H1 (cell line): ENCODE measurements around the gene PID1. TPM values are rescaled to one million over a fixed set of nuclear protein-coding genes. Genes with fewer than 3 reads are reported as not detected.

Experiments used
- CTCF ChIA-PET: fragments of 300-600 bp; sonication (Branson Sonifier 250); formaldehyde crosslinking; loops from one replicate; lab custom pipeline; 2021; ENCODE audit not compliant: partially characterized antibody; lab: Charles Lee
- POLR2A ChIA-PET: fragments of 300-600 bp; sonication (Branson Sonifier 250); formaldehyde crosslinking; loops from one replicate; lab custom pipeline; 2021; ENCODE audit warnings: inconsistent platforms; ENCODE audit not compliant: partially characterized antibody; lab: Charles Lee
- DNase-seq, 2 experiments: peaks; one replicate each; pipeline versions ENCODE4 v3.0.0 to v3.0.0-alpha.2; 2010 to 2022; ENCODE audit warnings: low spot score in 2 of 2, low read depth in 1 of 2, mixed read lengths in 1 of 2
- FAIRE-seq: peaks from 2 replicates; lab custom pipeline; 2011; peaks lifted over from hg19 to GRCh38; lab: Jason Lieb, UNC
- H2AFZ ChIP-seq: 2 replicates; pipeline ENCODE4 v1.8.1; 2012; ENCODE audit warnings: low read length, inconsistent platforms
- H2AK5ac ChIP-seq: 2 replicates; pipeline ENCODE4 v1.6.1; 2013; ENCODE audit warnings: low read depth, low read length
- H2BK120ac ChIP-seq: replicated peaks from 2 replicates; pipeline ENCODE3; 2013; ENCODE audit warnings: low read depth, low read length, inconsistent platforms
- H2BK12ac ChIP-seq: 2 replicates; pipeline ENCODE4 v1.6.1; 2013; ENCODE audit warnings: low read depth, low read length
- H2BK15ac ChIP-seq: 2 replicates; pipeline ENCODE4 v1.6.1; 2013; ENCODE audit warnings: low read length
- H2BK20ac ChIP-seq: 2 replicates; pipeline ENCODE4 v1.6.1; 2013; ENCODE audit warnings: low read length
- H2BK5ac ChIP-seq: 2 replicates; pipeline ENCODE4 v1.6.1; 2013; ENCODE audit warnings: low read depth, low read length
- H3K14ac ChIP-seq: 2 replicates; pipeline ENCODE4 v1.6.1; 2013; ENCODE audit warnings: inconsistent platforms; ENCODE audit not compliant: insufficient read length
- H3K18ac ChIP-seq: 2 replicates; pipeline ENCODE4 v1.6.1; 2013; ENCODE audit warnings: low read length; ENCODE audit errors: extremely low read depth
- H3K23ac ChIP-seq: 2 replicates; pipeline ENCODE4 v1.6.1; 2013; ENCODE audit warnings: inconsistent platforms; ENCODE audit not compliant: insufficient read length
- H3K23me2 ChIP-seq: 2 replicates; pipeline ENCODE4 v1.6.1; 2013; ENCODE audit warnings: low read depth, low read length
- H3K27ac ChIP-seq: 2 replicates; pipeline ENCODE4 v1.6.1; 2011; ENCODE audit warnings: low read depth, low read length, inconsistent platforms
- H3K27me3 ChIP-seq, 4 experiments: replicated peaks in 1 of 4; 1 replicate in 1 of 4; 2 replicates in 3 of 4; pipeline versions ENCODE4 v1.6.1 to v1.8.1; 2011 to 2013; ENCODE audit warnings: low read length in 3 of 4, mild to moderate bottlenecking in 3 of 4, inconsistent platforms in 2 of 4, mixed read lengths in 2 of 4, moderate library complexity in 1 of 4; ENCODE audit not compliant: control insufficient read depth in 3 of 4, insufficient read depth in 3 of 4; ENCODE audit errors: extremely low read depth in 1 of 4
- H3K36me3 ChIP-seq, 4 experiments: 2 replicates each; pipeline versions ENCODE4 v1.6.1 to v1.8.1; 2011 to 2013; ENCODE audit warnings: mild to moderate bottlenecking in 4 of 4, low read length in 3 of 4, moderate library complexity in 2 of 4, control low read depth in 1 of 4, inconsistent platforms in 1 of 4; ENCODE audit not compliant: insufficient read depth in 4 of 4, control insufficient read depth in 2 of 4
- H3K4ac ChIP-seq: replicated peaks from 2 replicates; pipeline ENCODE3; 2013; ENCODE audit warnings: low read length, low read depth, mixed read lengths, inconsistent platforms; ENCODE audit not compliant: insufficient read length
- H3K4me1 ChIP-seq, 4 experiments: replicated peaks in 1 of 4; 1 replicate in 1 of 4; 2 replicates in 3 of 4; pipeline versions ENCODE4 v1.6.1 to v1.8.1; 2011 to 2013; ENCODE audit warnings: low read length in 3 of 4, inconsistent platforms in 2 of 4, mixed read lengths in 1 of 4; ENCODE audit not compliant: insufficient read depth in 4 of 4, control insufficient read depth in 3 of 4
- H3K4me2 ChIP-seq, 2 experiments: 2 replicates each; pipeline versions ENCODE4 v1.6.1 to v1.8.1; 2011 to 2013; ENCODE audit warnings: low read depth in 2 of 2, low read length in 2 of 2, control low read depth in 1 of 2, inconsistent platforms in 1 of 2, mild to moderate bottlenecking in 1 of 2; ENCODE audit not compliant: insufficient read depth in 1 of 2
- H3K4me3 ChIP-seq, 4 experiments: fragments of 200-600, 300-600 bp in 1 of 4; sonication (generic), shearing (Covaris generic), sonication (Bioruptor Twin) in 1 of 4; 2 replicates each; pipeline versions ENCODE4 v1.5.1 to v1.8.1; 2011 to 2016; ENCODE audit warnings: low read length in 4 of 4, low read depth in 3 of 4, control low read depth in 2 of 4, inconsistent platforms in 2 of 4, mild to moderate bottlenecking in 2 of 4, mixed read lengths in 1 of 4, moderate library complexity in 1 of 4; ENCODE audit not compliant: insufficient read depth in 2 of 4; ENCODE audit errors: extremely low read depth in 1 of 4
- H3K56ac ChIP-seq: replicated peaks from 2 replicates; pipeline ENCODE3; 2013; ENCODE audit warnings: low read depth, mild to moderate bottlenecking, mixed read lengths, low read length, inconsistent platforms; ENCODE audit not compliant: insufficient read length
- H3K79me1 ChIP-seq: 2 replicates; pipeline ENCODE4 v1.6.1; 2013; ENCODE audit warnings: low read depth, low read length, control low read depth
- H3K79me2 ChIP-seq, 2 experiments: 2 replicates each; pipeline versions ENCODE4 v1.6.1 to v1.8.1; 2012 to 2013; ENCODE audit warnings: low read length in 2 of 2, mild to moderate bottlenecking in 2 of 2, inconsistent platforms in 1 of 2; ENCODE audit not compliant: insufficient read depth in 2 of 2, control insufficient read depth in 1 of 2
- H3K9ac ChIP-seq, 4 experiments: replicated peaks in 1 of 4; 1 replicate in 1 of 4; 2 replicates in 3 of 4; pipeline versions ENCODE4 v1.6.1 to v1.8.1; 2011 to 2013; ENCODE audit warnings: low read depth in 3 of 4, low read length in 3 of 4, control low read depth in 2 of 4, mild to moderate bottlenecking in 2 of 4, moderate library complexity in 2 of 4, inconsistent platforms in 1 of 4; ENCODE audit errors: extremely low read depth in 1 of 4
- H3K9me3 ChIP-seq, 2 experiments: 2 replicates each; pipeline versions ENCODE4 v1.6.1 to v1.8.1; 2012 to 2013; ENCODE audit warnings: mild to moderate bottlenecking in 2 of 2, moderate library complexity in 2 of 2, control low read depth in 1 of 2, inconsistent platforms in 1 of 2, low read depth in 1 of 2, low read length in 1 of 2, mixed read lengths in 1 of 2; ENCODE audit not compliant: insufficient read depth in 2 of 2
- H4K20me1 ChIP-seq, 2 experiments: replicated peaks in 1 of 2; 2 replicates each; pipeline versions ENCODE3 to v1.8.1; 2011 to 2013; ENCODE audit warnings: inconsistent platforms in 2 of 2, low read length in 2 of 2, mild to moderate bottlenecking in 1 of 2; ENCODE audit not compliant: insufficient read depth in 2 of 2, control insufficient read depth in 1 of 2
- H4K5ac ChIP-seq: 2 replicates; pipeline ENCODE4 v1.6.1; 2013; ENCODE audit warnings: low read length, low read depth, mixed read lengths, inconsistent platforms; ENCODE audit not compliant: insufficient read length
- H4K8ac ChIP-seq: 2 replicates; pipeline ENCODE4 v1.8.0; 2013; ENCODE audit warnings: mild to moderate bottlenecking, moderate library complexity, low read length, inconsistent platforms; ENCODE audit not compliant: insufficient read depth; ENCODE audit errors: extremely low read depth
- H4K91ac ChIP-seq: replicated peaks from 2 replicates; pipeline ENCODE3; 2013; ENCODE audit warnings: low read length, mixed read lengths, inconsistent platforms; ENCODE audit not compliant: insufficient read length
- ASH2L ChIP-seq: fragments of 200-600, 300-600 bp; sonication (generic); IDR thresholded peaks from one replicate; pipeline ENCODE4 v1.7.1; 2017; ENCODE audit warnings: low read length
- CBX8 ChIP-seq: fragments of 300-800, 300-1000 bp; sonication (generic); IDR thresholded peaks from 2 replicates; pipeline ENCODE4 v1.7.1; 2016; ENCODE audit warnings: low read depth, low read length, borderline replicate concordance
- CEBPB ChIP-seq: IDR thresholded peaks from 2 replicates; pipeline ENCODE4 v1.6.1; 2012; ENCODE audit warnings: low read depth, low read length
- CHD2 ChIP-seq: IDR thresholded peaks from 2 replicates; pipeline ENCODE4 v1.6.1; 2012; ENCODE audit warnings: low read length, improper control_type of control experiment
- MAX ChIP-seq: IDR thresholded peaks from 2 replicates; pipeline ENCODE4 v1.6.1; 2012; ENCODE audit warnings: inconsistent platforms
- POLR2A ChIP-seq, 2 experiments: IDR thresholded peaks; 1 replicate in 1 of 2; 2 replicates in 1 of 2; pipeline ENCODE4 v1.6.1; 2011; ENCODE audit warnings: low read depth in 2 of 2, low read length in 2 of 2, mild to moderate bottlenecking in 2 of 2; ENCODE audit errors: control extremely low read depth in 1 of 2
- SIX5 ChIP-seq: IDR thresholded peaks from 2 replicates; pipeline ENCODE4 v1.6.1; 2011; ENCODE audit warnings: mild to moderate bottlenecking, low read depth, low read length
- SUZ12 ChIP-seq: fragments of 200-600 bp; sonication (generic); IDR thresholded peaks from 2 replicates; pipeline ENCODE4 v1.6.1; 2012; ENCODE audit warnings: mild to moderate bottlenecking, inconsistent platforms, low read length, moderate library complexity, mixed read lengths
- WGBS, 2 experiments: shearing (Covaris generic) in 1 of 2; methylation state at CpG; one replicate each; pipeline versions ENCODE4 v1.1.6 to v1.1.7; 2013 to 2015; ENCODE audit warnings: low lambda C conversion rate in 2 of 2, mixed read lengths in 2 of 2, inconsistent platforms in 1 of 2, low coverage in 1 of 2, missing lambda C conversion rate in 1 of 2; ENCODE audit not compliant: insufficient replicate concordance in 2 of 2, insufficient coverage in 1 of 2, insufficient read length in 1 of 2; ENCODE audit errors: extremely low coverage in 1 of 2, missing lambda C conversion rate in 1 of 2; 5-methylcytosine and 5-hydroxymethylcytosine counted together
- polyA plus RNA-seq, 7 experiments: library from polyadenylated mRNA; depleted of rRNA in 3 of 7; stranded (reverse) in 5 of 7; unstranded in 2 of 7; fragments of >200 nt in 5 of 7; fragments of 200-250 nt in 2 of 7; gene quantifications; 1 replicate in 5 of 7; 2 replicates in 1 of 7; 4 replicates in 1 of 7; pipeline versions ENCODE4 v1.2.1 to v1.2.3, GENCODE V29; 2011 to 2013; ENCODE audit warnings: missing spikeins in 2 of 7, mixed read lengths in 2 of 7
- total RNA-seq: library from RNA; stranded (reverse); fragmentation: NEBNext Ultra II Directional; extraction: Animal tissue kit (Norgen Biotek cat#: 25700); gene quantifications from 2 replicates; pipeline ENCODE4 v1.2.1, GENCODE V29; 2021

PID1 gene
- total and polyA plus RNA-seq, 2 of the 8 experiments (the other 6 are each of a cell fraction or from before 2014, with no cell fraction given): 1.5 to 3.3 TPM

- Histone ChIP-seq H3K9me3 (no peaks in the 10 kb centered on the region), H2BK120ac (no peak overlapping the region), H3K23me2 (no peaks in the 10 kb centered on the region), H3K79me1 (no peaks in the 10 kb centered on the region), H3K79me2 (no peaks in the 10 kb centered on the region), H2BK20ac (no peak overlapping the region), H3K27me3 (no peaks in the 10 kb centered on the region), H4K8ac (no peak overlapping the region), H3K23ac (no peak overlapping the region), H3K36me3 (no peaks in the 10 kb centered on the region), H4K91ac (no peak overlapping the region), H3K27ac (no peak overlapping the region), H3K9ac (no peak overlapping the region), H3K4me3 (no peak overlapping the region), H2BK15ac (no peak overlapping the region), H3K18ac (no peak overlapping the region), H3K14ac (no peak overlapping the region), H2AK5ac (no peak overlapping the region), H2BK5ac (no peak overlapping the region)
- CTCF ChIA-PET: interaction anchor here (1.0 to 5.5 kb wide), 7 partner anchors 11 to 456 kb away, joined by 3 to 59 read pairs (median 3); no protein-coding TSS in a partner anchor
- 82% methylated on average over 6 of the region's 6 CpGs; no CpG with 5 or more reads in 1 of the 2 experiments for WGBS, 2 experiments
- DNase-seq: no peak
- FAIRE-seq: no peak
- TF ChIP-seq SIX5 (no peak), SUZ12 (no peak), MAX (no peak), CHD2 (no peak), ASH2L (no peak), POLR2A (IDR thresholded peaks at IDR 0.05; ENCODE audit: control extremely low read depth in 1 of 2, low read depth in 2 of 2, low read length in 2 of 2) (no peak), CEBPB (peak; percentile 20; the same call in 1 of the 2 replicates), CBX8 (no peak)
- TF ChIP-seq, all 59 proteins: peak for 1
- H3K4me1 ChIP-seq: no peaks in the 10 kb centered on the region
- H2AFZ ChIP-seq: no peak overlapping the region
- H3K56ac ChIP-seq: no peak overlapping the region
- POLR2A ChIA-PET: no interaction called here
- H4K5ac ChIP-seq: no peak overlapping the region
- no peak overlapping the region for H3K4me2 ChIP-seq
- H4K20me1 ChIP-seq: no peaks in the 10 kb centered on the region
- H2BK12ac ChIP-seq: no peak overlapping the region
- H3K4ac ChIP-seq: no peak overlapping the region
Observed at GRCh38 chr2:229130522-229130921, 140.6 kb downstream of the PID1 start.
